GM19043 (cell line): ENCODE results near the gene ORC6.

Experiments used
- ATAC-seq: cut with Tn5 transposase; IDR thresholded peaks from one replicate; pipeline ENCODE4 v1.9.1; 2021; ENCODE audit warnings: low read depth; ENCODE audit not compliant: unreplicated experiment

Gene ORC6

GRCh38 chr16:46700048-46700447, 10.6 kb downstream of the ORC6 start:
- no peak for ATAC-seq

DNA sequence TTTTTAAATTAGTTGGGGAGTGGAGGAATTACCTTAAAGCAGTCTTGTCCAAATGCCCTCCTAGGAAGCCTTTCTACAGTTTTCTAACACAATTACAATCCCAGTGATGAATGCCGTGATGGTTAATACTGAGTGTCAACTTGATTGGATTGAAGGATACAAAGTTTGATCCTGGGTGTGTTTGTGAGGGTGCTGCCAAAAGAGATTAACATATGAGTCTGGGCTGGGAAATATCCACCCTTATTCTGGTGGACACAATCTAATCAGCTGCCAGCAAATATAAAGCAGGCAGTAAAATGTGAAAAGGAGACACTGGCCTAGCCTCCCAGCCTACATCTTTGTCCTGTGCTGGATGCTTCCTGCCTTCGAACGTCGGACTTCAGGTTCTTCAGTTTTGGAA, 12.2 kb downstream of the ORC6 start:
- no peak for ATAC-seq

DNA sequence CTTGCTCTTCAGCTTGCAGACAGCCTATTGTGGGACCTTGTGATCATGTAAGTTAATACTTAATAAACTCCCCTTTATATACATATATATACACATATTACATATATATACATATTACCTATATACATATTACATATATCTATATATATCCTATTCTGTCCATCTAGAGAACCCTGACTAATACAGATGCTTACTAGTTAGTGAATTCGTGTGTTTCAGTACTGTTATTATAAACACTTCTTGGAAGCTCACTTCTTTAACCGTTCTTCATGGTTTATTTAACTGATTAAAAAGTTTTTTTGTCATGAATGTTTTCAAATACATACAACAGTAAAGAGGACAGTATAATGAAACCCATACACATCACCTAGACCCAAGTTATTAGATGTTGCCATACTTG, 12.6 kb downstream of the ORC6 start:
- no peak for ATAC-seq

- ATAC-seq: no peak
These were observed 17.2 kb downstream of the ORC6 start for GRCh38 chr16:46706642-46707041.

DNA sequence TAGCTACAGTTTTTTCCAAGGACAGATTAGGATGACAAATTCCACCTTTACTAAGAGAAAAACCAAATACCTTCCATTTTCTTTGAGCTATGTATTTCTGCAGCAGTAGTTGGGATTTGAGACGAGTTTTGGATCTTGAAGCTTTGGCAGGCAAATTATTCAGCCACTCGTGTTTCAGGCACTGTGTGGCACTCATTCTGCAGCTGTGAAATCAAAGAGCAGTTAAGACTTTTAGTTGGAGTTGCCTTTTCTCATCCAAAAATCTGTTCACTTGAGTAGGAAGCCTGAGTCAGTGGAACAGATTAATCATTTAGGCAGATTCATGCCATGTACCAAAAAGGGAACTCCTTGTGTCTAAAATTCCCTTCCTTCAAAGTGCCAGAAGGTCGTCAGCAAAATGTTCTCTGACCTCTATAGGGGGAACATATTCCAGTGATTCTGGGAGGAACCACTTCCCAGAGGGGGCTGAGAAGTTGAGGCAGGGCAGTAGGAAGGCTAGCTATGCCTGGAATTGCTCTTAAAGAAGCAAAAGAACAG, 20.1 kb downstream of the ORC6 start:
- ATAC-seq: no peak

- ATAC-seq: no peak
These were observed 21.9 kb downstream of the ORC6 start for GRCh38 chr16:46711106-46712058.

DNA sequence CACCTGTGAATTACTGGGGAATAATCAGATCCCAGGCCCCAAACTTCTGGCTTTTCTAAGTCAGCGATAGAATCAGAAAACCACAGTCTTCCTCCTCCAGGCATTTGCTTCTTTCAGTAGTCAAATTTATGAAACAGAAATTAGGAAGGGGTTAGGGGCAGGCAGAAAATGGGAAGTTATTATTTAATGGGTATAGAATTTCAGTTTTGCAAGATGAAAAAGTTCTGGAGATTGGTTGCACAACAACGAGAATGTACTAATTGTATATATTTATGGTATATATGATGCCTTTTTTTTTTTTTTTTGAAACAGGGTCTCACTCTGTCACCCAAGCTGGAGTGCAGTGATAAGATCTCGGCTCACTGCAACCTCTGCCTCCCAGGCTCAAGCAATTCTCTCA, 23.5 kb downstream of the ORC6 start:
- ATAC-seq: no peak

DNA sequence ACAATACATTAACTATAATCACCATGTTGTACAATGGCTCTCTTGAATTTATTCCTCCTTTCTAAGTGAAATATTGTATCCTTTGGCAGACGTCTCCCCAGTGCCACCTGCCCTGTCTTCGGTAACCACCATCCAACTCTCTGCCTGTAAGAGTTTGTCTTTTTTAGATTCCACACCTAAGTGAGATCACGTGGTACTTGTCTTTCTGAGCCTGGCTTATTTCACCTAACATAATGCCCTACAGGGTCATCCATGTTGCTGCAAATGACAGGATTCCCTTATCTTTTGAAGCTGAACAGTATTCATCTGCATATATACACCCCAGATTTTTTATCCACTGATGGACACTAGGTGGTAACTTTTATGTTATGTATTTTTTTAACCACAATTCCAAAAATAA, 24.2 kb downstream of the ORC6 start:
- ATAC-seq: no peak

DNA sequence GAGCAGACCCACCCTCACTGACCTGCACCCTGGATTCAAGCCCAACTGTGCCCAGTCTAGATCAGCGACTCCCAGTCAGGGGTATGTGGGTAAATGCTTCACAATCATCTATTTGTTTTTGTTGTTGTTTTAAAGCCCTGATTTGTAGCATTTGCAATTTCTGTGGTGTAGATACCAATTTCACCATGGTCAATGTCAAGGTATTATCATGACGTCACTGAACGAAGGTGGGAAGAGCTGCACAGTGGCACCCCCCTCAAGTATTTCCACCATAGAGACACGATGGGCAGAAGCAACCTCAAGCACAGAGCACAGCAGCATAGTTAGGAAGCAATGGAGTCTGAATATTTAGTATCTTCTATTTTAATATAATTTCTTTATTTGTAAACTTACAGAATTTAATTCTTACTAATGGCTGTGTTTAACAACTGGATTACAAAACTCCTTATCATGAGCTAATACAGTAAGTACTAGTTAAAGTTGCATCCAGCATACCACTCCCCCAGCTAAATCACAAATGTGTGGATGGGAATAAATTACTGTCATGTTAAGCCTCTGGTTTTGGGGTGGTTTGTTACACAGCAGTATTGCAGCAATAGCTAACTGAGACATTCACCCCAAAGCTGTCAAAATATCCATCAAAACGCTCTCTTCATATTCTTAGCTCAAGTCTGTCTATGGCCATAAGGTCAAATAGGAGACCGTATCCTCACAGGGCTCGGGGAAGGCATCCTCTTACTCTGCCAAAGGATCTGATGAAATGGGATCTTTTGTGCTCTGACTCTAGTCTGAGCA, 25.5 kb downstream of the ORC6 start:
- ATAC-seq: no peak

GRCh38 chr16:46715769-46716305, 26.4 kb downstream of the ORC6 start:
- no peak for ATAC-seq

GRCh38 chr16:46717692-46718091, 28.2 kb downstream of the ORC6 start:
- ATAC-seq: no peak

DNA sequence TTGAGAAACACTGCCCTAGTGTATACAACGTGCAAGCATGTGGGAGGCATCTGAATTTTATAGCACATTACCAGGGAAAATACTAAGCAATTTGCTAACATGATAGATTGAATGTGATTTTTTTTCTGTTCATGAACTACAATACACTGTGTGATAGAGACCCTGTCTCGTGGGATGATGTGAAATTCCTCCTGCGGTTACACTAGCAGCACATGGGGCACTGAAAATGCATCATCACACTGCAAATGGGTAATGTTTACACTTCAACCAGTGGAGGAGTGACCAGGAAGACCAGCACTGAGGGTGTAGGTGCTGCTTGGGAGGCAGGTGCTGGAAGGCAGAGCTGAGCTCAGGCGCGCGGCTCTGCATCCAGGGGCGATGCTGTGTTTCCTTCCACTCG, 28.8 kb downstream of the ORC6 start:
- ATAC-seq: no peak

DNA sequence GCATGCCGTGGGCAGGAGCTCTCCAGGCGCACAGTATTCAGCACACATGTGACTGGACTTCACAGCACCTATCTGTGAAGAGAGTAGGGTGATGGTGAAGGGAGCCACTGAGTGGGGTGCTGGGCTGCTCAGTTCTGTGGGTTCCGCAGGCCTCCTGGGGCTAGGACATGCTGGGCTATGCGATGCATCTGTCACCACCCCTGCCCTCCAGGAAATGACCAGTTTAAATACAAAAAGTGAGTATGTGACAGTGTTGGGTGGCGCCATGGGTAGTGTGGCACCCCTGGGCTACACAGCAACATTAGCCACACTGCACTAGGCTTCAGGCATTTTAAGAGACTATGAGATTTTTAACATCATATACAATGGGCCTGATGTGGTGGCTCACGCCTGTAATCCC, 30.1 kb downstream of the ORC6 start:
- ATAC-seq: no peak

GRCh38 chr16:46720619-46721018, 31.2 kb downstream of the ORC6 start:
- ATAC-seq: no peak

GRCh38 chr16:46721885-46722284, 32.4 kb downstream of the ORC6 start:
- ATAC-seq: no peak

GRCh38 chr16:46727184-46727583, 37.7 kb downstream of the ORC6 start:
- ATAC-seq: no peak

- ATAC-seq: no peak
These were observed 38.2 kb downstream of the ORC6 start for GRCh38 chr16:46727630-46728029.

DNA sequence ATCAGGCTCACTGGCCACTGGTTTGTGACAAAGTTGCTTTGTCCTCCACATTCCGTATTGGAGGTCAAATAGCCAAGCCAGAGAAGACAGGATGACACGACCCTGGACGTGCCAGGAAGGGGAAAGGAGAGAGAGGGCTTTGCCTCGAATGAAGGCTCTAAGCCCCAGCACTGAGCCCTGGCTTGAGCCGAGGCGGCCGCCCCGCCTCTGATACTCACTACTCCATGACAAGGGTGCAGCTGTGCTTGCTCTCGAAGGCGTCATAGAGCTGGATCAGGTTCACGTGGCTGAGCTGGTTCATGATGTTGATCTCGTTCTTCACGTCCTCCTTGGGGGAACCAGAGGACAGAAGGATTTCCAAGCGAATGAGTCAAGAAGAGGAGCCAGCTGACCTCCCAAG, 39.3 kb downstream of the ORC6 start:
- ATAC-seq: no peak

DNA sequence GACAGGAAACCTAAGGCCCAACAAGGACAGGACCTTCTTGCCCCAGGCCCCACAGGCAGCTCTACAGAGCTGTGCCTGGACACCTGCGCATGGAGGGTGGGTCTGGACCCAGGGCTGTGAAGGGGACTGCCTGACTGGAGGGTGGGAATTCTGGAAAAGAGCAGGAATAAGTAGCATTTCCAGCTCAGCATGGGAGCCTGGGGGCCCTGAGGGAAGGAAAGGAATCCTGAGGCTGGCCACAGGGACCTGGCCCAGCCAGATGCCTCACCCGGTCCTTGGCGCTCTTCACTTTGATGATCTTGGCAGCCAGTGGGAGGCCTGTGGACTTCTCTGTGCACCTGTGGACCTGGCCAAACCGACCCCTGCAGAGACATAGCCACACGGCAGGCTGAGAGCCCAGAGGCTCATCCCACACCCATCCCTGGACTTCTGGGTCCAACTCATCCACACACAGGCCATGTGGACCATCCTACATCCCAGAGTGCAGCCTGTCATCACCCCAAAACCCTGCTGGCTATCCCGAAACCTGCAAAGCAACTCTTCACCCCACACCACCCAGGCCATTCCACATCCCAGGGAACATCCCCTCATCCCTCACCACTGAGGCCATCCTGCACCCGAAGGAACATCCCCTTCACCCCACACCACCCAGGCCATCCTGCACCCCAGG, 40.0 kb downstream of the ORC6 start:
- ATAC-seq: no peak

- no peak for ATAC-seq
These were observed 40.7 kb downstream of the ORC6 start for GRCh38 chr16:46730126-46730525.
